ENCODE results near the gene CLEC3B.
"Not testable (repeated sequence)": the region's sequence is repeated elsewhere in the genome, so short reads cannot be mapped to it uniquely, and the experiment has no call there.

CLEC3B gene

GRCh38 chr3:45066109-45066801, 40.2 kb downstream of the CLEC3B start:
- DNase-seq (ENCODE audit: low read depth): no peak

DNA sequence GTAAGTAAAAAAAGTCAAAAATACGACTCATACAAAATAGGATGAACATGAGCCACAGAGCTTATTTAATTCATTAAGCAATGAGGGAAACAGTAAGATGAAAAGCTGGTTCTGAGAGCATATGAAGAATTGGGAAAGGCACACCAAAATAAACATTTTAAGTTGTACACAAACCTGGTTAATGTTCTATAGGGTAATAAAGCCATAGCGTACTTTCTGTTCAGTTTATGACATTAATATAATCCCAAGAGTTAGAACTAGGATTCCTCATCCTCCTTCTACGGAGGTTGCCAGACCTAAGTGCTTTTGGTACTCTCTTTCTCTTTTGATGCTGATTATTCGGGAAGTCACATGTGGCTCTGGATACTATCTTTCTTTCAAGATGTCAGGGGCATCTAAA, 41.4 kb downstream of the CLEC3B start:
- DNase-seq (ENCODE audit: low read depth): no peak

DNA sequence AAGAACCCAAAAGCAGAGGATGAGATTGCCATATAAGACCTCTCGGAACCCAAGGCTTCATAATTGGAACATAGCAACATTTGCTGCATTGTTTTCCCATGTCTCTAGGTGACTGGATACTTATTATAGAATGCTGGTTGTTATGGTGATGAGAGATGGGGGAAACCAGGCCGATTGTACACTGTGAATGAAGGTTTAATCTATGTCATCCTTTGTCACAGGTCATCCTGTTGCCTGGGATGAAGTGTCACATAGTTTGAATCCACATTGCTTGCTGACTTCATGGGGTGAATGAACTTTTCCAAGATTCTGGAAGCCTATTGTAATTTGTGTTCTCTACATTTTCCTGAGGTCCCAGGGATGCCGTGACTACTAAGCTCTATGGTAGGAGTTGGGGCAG, 41.8 kb downstream of the CLEC3B start:
- no peak for DNase-seq (ENCODE audit: low read depth)

- no peak for DNase-seq (ENCODE audit: low read depth)
Measured at GRCh38 chr3:45071075-45071474, 45.0 kb downstream of the CLEC3B start.

- DNase-seq (ENCODE audit: low read depth): no peak
Measured at GRCh38 chr3:45075821-45076625, 49.9 kb downstream of the CLEC3B start.

GRCh38 chr3:45078256-45078655, 52.2 kb downstream of the CLEC3B start:
- not testable (repeated sequence) for DNase-seq (ENCODE audit: low read depth)

DNA sequence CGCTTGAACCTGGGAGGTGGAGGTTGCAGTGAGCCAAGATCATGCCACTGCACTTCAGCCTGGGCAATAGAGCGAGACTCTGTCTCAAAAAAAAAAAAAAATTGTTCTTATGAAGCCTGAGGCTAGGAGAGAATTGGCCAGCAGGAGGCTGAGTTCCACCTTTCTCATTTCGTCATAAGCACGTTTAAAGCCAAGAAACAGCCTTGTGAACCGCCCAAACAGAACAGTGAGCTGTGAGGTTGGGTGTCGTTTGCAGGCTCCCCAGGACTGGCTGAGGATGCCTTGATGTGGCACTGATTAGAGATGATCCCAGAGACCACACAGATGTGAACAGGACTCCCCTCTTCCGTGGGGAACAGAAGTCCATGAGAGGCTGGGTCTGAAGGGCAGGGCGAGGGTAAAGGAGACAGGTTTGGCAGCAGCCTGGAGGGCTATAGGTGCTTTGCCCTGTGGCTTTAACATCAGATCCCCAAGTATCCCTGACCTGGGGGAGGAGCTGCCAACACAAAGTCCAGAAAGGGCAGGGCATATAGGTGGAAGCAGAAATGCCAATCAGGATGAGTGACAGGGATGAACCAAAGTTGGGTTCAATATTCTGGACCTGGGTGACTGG, 52.9 kb downstream of the CLEC3B start:
- DNase-seq (ENCODE audit: low read depth): no peak

DNA sequence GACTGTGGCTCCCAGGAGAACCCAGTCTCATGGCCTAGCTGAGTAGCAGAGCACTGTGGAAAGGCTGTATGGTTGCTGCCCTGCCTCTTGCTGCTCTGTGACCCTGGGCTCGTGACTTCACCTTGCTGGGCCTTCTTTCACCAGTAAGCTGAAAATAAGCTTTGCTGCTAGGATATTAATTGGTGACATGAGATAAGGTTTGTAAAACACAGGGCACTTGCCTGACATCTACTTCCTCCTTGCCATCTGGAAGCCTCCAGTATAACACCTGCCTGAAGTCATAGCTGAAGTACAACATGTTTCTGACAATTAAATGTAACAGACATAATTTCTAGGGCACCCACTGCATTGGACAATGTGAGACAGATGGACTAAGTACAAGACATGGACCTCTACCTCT, 53.6 kb downstream of the CLEC3B start:
- no peak for DNase-seq (ENCODE audit: low read depth)

DNA sequence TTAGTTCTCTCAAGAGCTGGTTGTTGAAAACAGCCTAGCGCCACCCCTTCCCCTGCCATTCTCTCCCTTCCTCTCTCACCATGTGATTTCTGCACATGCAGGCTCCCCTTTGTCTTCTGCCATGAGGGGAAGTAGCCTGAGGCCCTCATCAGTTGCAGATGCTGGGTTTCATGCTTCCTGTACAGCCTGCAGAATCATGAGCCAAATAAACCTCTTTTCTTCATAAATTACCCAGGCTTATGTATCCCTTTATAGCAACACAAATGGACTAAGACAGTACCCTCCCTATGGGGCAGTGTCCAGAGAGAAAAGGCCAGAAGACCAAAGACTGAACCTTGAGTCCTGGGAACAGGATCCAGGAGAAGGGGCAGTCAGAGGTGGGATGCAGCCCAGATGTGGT, 54.7 kb downstream of the CLEC3B start:
- DNase-seq (ENCODE audit: low read depth): no peak

- DNase-seq (ENCODE audit: low read depth): no peak
Measured at GRCh38 chr3:45081506-45082141, 55.5 kb downstream of the CLEC3B start.

DNA sequence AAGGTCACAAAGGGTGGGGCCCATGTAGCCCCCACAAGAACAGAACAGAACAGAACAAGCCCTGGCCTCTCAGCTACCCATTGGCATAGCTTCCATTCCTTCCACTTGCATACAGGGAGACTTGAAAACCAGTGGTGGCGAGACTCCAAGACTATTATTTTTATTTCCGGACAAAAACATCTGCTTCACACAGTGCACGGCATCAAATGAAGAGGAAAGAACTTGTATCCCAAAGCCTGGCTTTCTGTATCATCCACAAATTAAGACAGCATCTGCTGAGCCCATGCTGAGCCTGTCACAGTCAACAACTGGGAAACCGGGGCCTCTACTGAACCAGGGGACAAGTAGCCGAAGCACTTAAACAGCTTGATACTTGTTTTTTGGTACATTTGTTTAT, 56.0 kb downstream of the CLEC3B start:
- DNase-seq (ENCODE audit: low read depth): no peak

- DNase-seq (ENCODE audit: low read depth): no peak
Measured at GRCh38 chr3:45083023-45083422, 56.9 kb downstream of the CLEC3B start.

DNA sequence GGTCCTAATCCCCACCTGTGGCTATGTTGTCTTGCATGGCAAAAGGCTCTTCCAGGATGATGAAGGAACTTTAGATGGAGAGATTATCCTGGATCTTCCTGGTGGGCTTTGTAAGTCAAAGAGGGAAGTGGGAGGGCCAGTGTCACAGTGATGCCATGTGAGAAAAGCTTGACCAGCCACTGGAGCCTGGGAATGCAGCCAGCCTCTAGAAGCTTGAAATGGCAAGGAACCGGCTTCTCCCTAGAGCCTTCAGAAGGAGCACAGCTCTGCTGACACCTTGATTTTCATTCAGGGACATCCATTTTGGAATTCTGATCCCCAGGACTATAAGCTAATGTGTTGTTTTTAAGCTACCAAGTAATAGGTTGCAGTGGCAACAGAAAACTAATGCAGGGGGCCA, 58.3 kb downstream of the CLEC3B start:
- DNase-seq (ENCODE audit: low read depth): no peak

DNA sequence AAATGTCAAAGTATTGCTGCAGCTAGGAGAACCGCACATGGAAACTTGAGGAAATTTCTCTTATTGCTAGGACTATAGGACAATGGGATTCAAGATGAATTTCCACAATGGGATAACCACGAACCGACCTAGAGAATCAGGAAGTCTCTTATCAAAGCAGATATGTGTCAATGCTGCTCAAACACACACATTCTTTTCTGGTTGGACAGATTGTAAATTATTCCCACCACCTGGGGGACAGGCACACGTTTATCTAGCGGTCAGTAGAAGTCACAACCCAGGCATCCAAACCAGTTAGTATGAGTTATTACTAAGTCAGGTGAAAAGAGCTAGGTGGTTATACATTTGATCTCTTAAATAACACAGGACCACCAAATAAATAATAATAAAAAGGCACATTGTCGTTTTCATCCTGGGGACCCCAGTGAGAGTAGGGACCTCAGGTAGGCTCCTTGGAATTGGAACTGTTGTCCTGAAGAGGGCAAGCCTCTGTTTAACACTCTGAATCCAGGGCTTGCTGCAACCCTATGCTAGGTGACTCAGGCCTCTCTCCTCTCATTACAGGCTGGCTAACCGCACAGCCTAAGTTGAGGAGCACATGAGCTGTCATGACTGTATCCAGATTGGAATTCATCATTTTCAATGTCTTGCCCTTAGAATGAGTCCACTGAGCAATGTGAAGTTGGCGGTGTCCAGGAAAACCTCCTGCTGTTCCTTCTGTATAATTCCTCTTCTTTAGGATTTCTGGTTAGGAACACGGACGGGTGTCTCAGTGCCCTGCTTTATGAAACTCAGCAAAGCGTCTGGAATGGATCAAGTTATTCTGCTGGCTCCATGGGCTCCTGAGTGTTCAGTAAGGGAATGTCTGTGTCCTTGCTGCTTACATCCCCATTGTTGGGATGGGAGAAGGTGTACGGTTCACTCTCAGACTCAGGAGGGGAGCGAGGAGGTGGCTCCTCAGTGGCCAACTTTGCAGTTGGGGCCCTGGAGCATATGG, 59.0 kb downstream of the CLEC3B start:
- DNase-seq (ENCODE audit: low read depth): no peak
